ENCODE measurements around the gene PIK3AP1.

The PIK3AP1 gene

GRCh38 chr10:96608262-96608661 lies 112.1 kb downstream of the PIK3AP1 start:
- in situ Hi-C loops (cut with HindIII; ENCODE audit: low sequenced_read_pairs): no loop called here
- TF ChIP-seq, protein P1, sequence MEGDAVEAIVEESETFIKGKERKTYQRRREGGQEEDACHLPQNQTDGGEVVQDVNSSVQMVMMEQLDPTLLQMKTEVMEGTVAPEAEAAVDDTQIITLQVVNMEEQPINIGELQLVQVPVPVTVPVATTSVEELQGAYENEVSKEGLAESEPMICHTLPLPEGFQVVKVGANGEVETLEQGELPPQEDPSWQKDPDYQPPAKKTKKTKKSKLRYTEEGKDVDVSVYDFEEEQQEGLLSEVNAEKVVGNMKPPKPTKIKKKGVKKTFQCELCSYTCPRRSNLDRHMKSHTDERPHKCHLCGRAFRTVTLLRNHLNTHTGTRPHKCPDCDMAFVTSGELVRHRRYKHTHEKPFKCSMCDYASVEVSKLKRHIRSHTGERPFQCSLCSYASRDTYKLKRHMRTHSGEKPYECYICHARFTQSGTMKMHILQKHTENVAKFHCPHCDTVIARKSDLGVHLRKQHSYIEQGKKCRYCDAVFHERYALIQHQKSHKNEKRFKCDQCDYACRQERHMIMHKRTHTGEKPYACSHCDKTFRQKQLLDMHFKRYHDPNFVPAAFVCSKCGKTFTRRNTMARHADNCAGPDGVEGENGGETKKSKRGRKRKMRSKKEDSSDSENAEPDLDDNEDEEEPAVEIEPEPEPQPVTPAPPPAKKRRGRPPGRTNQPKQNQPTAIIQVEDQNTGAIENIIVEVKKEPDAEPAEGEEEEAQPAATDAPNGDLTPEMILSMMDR (IDR thresholded peaks at IDR 0.05; ENCODE audit: low read depth, low read length, missing control alignments): no peak
- DNase-seq (ENCODE audit: low read depth): no peak
- H3K4me3 ChIP-seq (ENCODE audit: low read depth, low read length): no peak overlapping the region

DNA sequence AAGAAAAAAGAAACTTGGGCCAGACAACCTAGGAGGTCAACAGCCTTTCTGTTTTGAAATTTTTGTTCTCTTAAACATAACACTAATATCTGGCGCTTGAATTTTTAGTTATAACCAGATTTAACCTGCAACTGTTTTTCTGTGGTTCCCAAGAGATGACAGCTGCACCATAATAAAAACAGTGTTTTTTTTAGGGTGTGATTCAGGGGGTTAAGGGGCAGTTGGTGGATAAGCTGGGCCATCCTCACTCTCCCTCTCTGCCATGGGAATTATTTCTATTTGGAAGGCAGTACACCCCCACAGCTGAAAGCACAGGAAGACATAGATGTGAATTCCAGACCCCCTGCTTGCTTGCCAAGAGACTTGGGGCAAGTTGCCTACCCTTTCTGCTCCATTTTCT lies 113.4 kb downstream of the PIK3AP1 start:
- H3K4me3 ChIP-seq (ENCODE audit: low read depth, low read length): no peak overlapping the region
- TF ChIP-seq, protein P1 (IDR thresholded peaks at IDR 0.05; ENCODE audit: low read depth, low read length, missing control alignments): no peak
- in situ Hi-C loops (cut with HindIII; ENCODE audit: low sequenced_read_pairs): no loop called here
- no peak for DNase-seq (ENCODE audit: low read depth)

GRCh38 chr10:96606216-96606615 lies 114.1 kb downstream of the PIK3AP1 start:
- H3K4me3 ChIP-seq (ENCODE audit: low read depth, low read length): no peak overlapping the region
- DNase-seq (ENCODE audit: low read depth): no peak
- in situ Hi-C loops (cut with HindIII; ENCODE audit: low sequenced_read_pairs): no loop called here
- TF ChIP-seq, protein P1 (IDR thresholded peaks at IDR 0.05; ENCODE audit: low read depth, low read length, missing control alignments): no peak

- in situ Hi-C loops (cut with HindIII; ENCODE audit: low sequenced_read_pairs): no loop called here
- TF ChIP-seq, protein P1 (IDR thresholded peaks at IDR 0.05; ENCODE audit: low read depth, low read length, missing control alignments): no peak
- no peak for DNase-seq (ENCODE audit: low read depth)
- H3K4me3 ChIP-seq (ENCODE audit: low read depth, low read length): no peak overlapping the region
Observed at GRCh38 chr10:96600337-96600736, 120.0 kb downstream of the PIK3AP1 start.

- in situ Hi-C loops (cut with HindIII; ENCODE audit: low sequenced_read_pairs): no loop called here
- no peak overlapping the region for H3K4me3 ChIP-seq (ENCODE audit: low read depth, low read length)
- TF ChIP-seq, protein P1 (IDR thresholded peaks at IDR 0.05; ENCODE audit: low read depth, low read length, missing control alignments): no peak
- no peak for DNase-seq (ENCODE audit: low read depth)
Observed at GRCh38 chr10:96598846-96599245, 121.5 kb downstream of the PIK3AP1 start.

GRCh38 chr10:96596422-96597407 lies 123.6 kb downstream of the PIK3AP1 start:
- DNase-seq (ENCODE audit: low read depth): no peak
- in situ Hi-C loops (cut with HindIII; ENCODE audit: low sequenced_read_pairs): no loop called here
- TF ChIP-seq, protein P1 (IDR thresholded peaks at IDR 0.05; ENCODE audit: low read depth, low read length, missing control alignments): no peak
- no peak overlapping the region for H3K4me3 ChIP-seq (ENCODE audit: low read depth, low read length)

Measured in astrocyte of the cerebellum (primary cell).